K562 (cell line): ENCODE results near the gene PARK7. TPM values are rescaled to one million over a fixed set of nuclear protein-coding genes. Genes with fewer than 3 reads are reported as not detected.

ENCODE experiments used
- ATAC-seq: fragments of 200-7000 bp; cut with Tn5 transposase; 3 replicates; pipeline ENCODE4 v1.9.1; 2020; ENCODE audit warnings: moderate library complexity
- BruUV-seq: library from RNA; stranded (reverse); fragments of 400-500 nt; replicated peaks from 2 replicates; lab custom pipeline; 2021; lab: Mats Ljungman, UMichigan
- CTCF ChIA-PET: fragments of 300-600 bp; formaldehyde crosslinking; extraction: SDS; loops from one replicate; lab custom pipeline; 2021; ENCODE audit warnings: low intra/inter-chr PET ratio; lab: Yijun Ruan, JAX
- POLR2A ChIA-PET: fragments of 300-600, 350-650 bp; sonication (Branson Sonifier 250); formaldehyde crosslinking; extraction: SDS; loops from one replicate; lab custom pipeline; 2021; ENCODE audit warnings: antibody characterized with exemption, inconsistent platforms; lab: Yijun Ruan, JAX
- DNase-seq, 4 experiments: peaks; one replicate each; pipeline versions ENCODE4 v3.0.0 to v3.0.0-alpha.2; 2011 to 2018; ENCODE audit warnings: low spot score in 3 of 4, mixed read lengths in 3 of 4; ENCODE audit errors: extremely low read depth in 1 of 4
- FAIRE-seq: peaks from 2 replicates; lab custom pipeline; 2011; peaks lifted over from hg19 to GRCh38; lab: Jason Lieb, UNC
- H2AFZ ChIP-seq: 2 replicates; pipeline ENCODE4 v1.6.0; 2011; ENCODE audit warnings: low read depth, low read length, control low read depth, inconsistent platforms
- H3K27ac ChIP-seq: fragments of 200-600 bp; 3 replicates; pipeline ENCODE4 v1.8.0; 2011; ENCODE audit warnings: low read depth, mild to moderate bottlenecking, control low read depth, inconsistent platforms, low read length, moderate library complexity, mixed read lengths; ENCODE audit errors: extremely low read depth
- H3K27me3 ChIP-seq, 2 experiments: fragments of 300-600 bp in 1 of 2; 2 replicates in 1 of 2; 3 replicates in 1 of 2; pipeline versions ENCODE4 v1.6.0 to v1.8.0; 2011; ENCODE audit warnings: inconsistent platforms in 2 of 2, low read length in 2 of 2, mild to moderate bottlenecking in 1 of 2, mixed read lengths in 1 of 2, moderate library complexity in 1 of 2; ENCODE audit not compliant: control insufficient read depth in 2 of 2, insufficient read depth in 2 of 2
- H3K36me3 ChIP-seq: fragments of 300-600 bp; 3 replicates; pipeline ENCODE4 v1.8.0; 2011; ENCODE audit warnings: mild to moderate bottlenecking, low read length, inconsistent platforms; ENCODE audit not compliant: control insufficient read depth, insufficient read depth
- H3K4me1 ChIP-seq, 2 experiments: fragments of 200-600 bp in 1 of 2; replicated peaks in 1 of 2; 2 replicates in 1 of 2; 3 replicates in 1 of 2; pipeline versions ENCODE4 v1.5.1 to v1.8.0; 2011; ENCODE audit warnings: inconsistent platforms in 2 of 2, low read length in 2 of 2, mild to moderate bottlenecking in 1 of 2, mixed read lengths in 1 of 2, moderate library complexity in 1 of 2; ENCODE audit not compliant: control insufficient read depth in 2 of 2, insufficient read depth in 2 of 2
- H3K4me2 ChIP-seq: 2 replicates; pipeline ENCODE4 v1.6.1; 2011; ENCODE audit warnings: low read length, control low read depth, inconsistent platforms, mixed read lengths; ENCODE audit not compliant: insufficient read depth
- H3K4me3 ChIP-seq: fragments of 200-600 bp; sonication (generic), shearing (Covaris generic); 2 replicates; pipeline ENCODE4 v1.5.1; 2016; ENCODE audit warnings: control low read depth, inconsistent platforms
- H3K79me2 ChIP-seq: fragments of 200-600 bp; 3 replicates; pipeline ENCODE4 v1.8.0; 2011; ENCODE audit warnings: low read length, inconsistent platforms; ENCODE audit not compliant: control insufficient read depth, insufficient read depth
- H3K9ac ChIP-seq, 2 experiments: 2 replicates each; pipeline versions ENCODE4 v1.6.0 to v1.6.1; 2011; ENCODE audit warnings: low read depth in 2 of 2, low read length in 2 of 2, control low read depth in 1 of 2, inconsistent platforms in 1 of 2, mild to moderate bottlenecking in 1 of 2, mixed read lengths in 1 of 2; ENCODE audit not compliant: insufficient read depth in 1 of 2
- H3K9me1 ChIP-seq: one replicate; pipeline ENCODE4 v1.6.0; 2011; ENCODE audit warnings: inconsistent platforms, mild to moderate bottlenecking, low read length, moderate library complexity; ENCODE audit not compliant: control insufficient read depth, insufficient read depth
- H3K9me3 ChIP-seq: replicated peaks from 2 replicates; pipeline ENCODE4 v1.5.1; 2011; ENCODE audit warnings: low read depth, low read length, inconsistent platforms; ENCODE audit not compliant: control insufficient read depth, insufficient read depth
- H4K20me1 ChIP-seq: replicated peaks from 2 replicates; pipeline ENCODE4 v1.6.1; 2011; ENCODE audit warnings: low read length, inconsistent platforms, mixed read lengths; ENCODE audit not compliant: control insufficient read depth, insufficient read depth
- CHD4 ChIP-seq: fragments of 200-600 bp; sonication (generic); IDR thresholded peaks from 3 replicates; pipeline ENCODE4 v1.6.1; 2012; ENCODE audit warnings: low read depth, mild to moderate bottlenecking, mixed read lengths, low read length, inconsistent platforms; ENCODE audit not compliant: insufficient read depth, insufficient replicate concordance, poor library complexity, severe bottlenecking
- DIDO1 ChIP-seq: fragments of 450-650 bp; IDR thresholded peaks from 2 replicates; pipeline ENCODE4 v1.6.1; 2016; ENCODE audit warnings: low read depth, missing biosample characterization, missing genetic modification characterization
- E2F5 ChIP-seq: sonication (generic); formaldehyde crosslinking; IDR thresholded peaks from 2 replicates; pipeline ENCODE4 v1.8.0; 2022; ENCODE audit warnings: mild to moderate bottlenecking, missing genetic modification reagents
- EP300 ChIP-seq: IDR thresholded peaks from 2 replicates; pipeline ENCODE4 v1.6.1; 2012; ENCODE audit warnings: low read length, improper control_type of control experiment
- ETV6 ChIP-seq, 3 experiments: fragments of 150-350 bp in 1 of 3; sonication (generic) in 1 of 3; formaldehyde crosslinking in 1 of 3; IDR thresholded peaks; 2 replicates each; pipeline versions ENCODE4 v1.6.1 to v1.8.0; 2014 to 2022; ENCODE audit warnings: borderline replicate concordance in 2 of 3, low read depth in 2 of 3, antibody characterized with exemption in 1 of 3, low read length in 1 of 3, mild to moderate bottlenecking in 1 of 3, missing genetic modification reagents in 1 of 3
- NKRF ChIP-seq: fragments of 450-650 bp; IDR thresholded peaks from 2 replicates; pipeline ENCODE4 v1.6.1; 2016; ENCODE audit warnings: borderline replicate concordance
- SMARCA5 ChIP-seq: fragments of 450-650 bp; IDR thresholded peaks from 2 replicates; pipeline ENCODE4 v1.6.1; 2016
- SP2 ChIP-seq: IDR thresholded peaks from 2 replicates; pipeline ENCODE4 v1.6.1; 2011; ENCODE audit warnings: mild to moderate bottlenecking, low read depth, low read length, moderate library complexity; ENCODE audit not compliant: poor library complexity, severe bottlenecking; ENCODE audit errors: extremely low read depth
- TFE3 ChIP-seq: fragments of 450-650 bp; formaldehyde crosslinking; IDR thresholded peaks from 2 replicates; pipeline ENCODE4 v1.4.0; 2020; ENCODE audit warnings: mild to moderate bottlenecking, mixed read lengths
- ZNF592 ChIP-seq: fragments of 450-650 bp; IDR thresholded peaks from 2 replicates; pipeline ENCODE4 v1.6.1; 2017; ENCODE audit warnings: antibody characterized with exemption, mild to moderate bottlenecking
- ZNF668 ChIP-seq: fragments of 250-450 bp; sonication (Bioruptor Pico); IDR thresholded peaks from 2 replicates; pipeline ENCODE4 v1.8.0; 2022; ENCODE audit warnings: mild to moderate bottlenecking, inconsistent platforms
- ZNF77 ChIP-seq: fragments of 250-450 bp; sonication (Bioruptor Pico); IDR thresholded peaks from 2 replicates; pipeline ENCODE4 v1.5.0; 2020
- WGBS: fragments of 100-300 bp; shearing (Covaris generic); methylation state at CpG from one replicate; pipeline ENCODE4 v1.1.6; 2016; ENCODE audit warnings: low coverage, mixed read lengths; ENCODE audit not compliant: insufficient coverage; ENCODE audit errors: missing lambda C conversion rate; 5-methylcytosine and 5-hydroxymethylcytosine counted together
- in situ Hi-C: fragments of 300-500 bp; cut with MboI; formaldehyde crosslinking; loops from 4 replicates; pipeline ENCODE4 v1.15.0; 2018; ENCODE audit warnings: inconsistent platforms, mixed read lengths
- intact Hi-C: fragments of 100-400 bp; cut with micrococcal nuclease; formaldehyde crosslinking; loops from 2 replicates; pipeline ENCODE4 v1.14.2; 2022
- polyA plus RNA-seq, 8 experiments: library from polyadenylated mRNA; depleted of rRNA in 4 of 8; stranded (reverse) in 5 of 8; unstranded in 3 of 8; fragments of >200 nt; fragmentation: Nextera tagmentation in 2 of 8; fragmentation: Illumina TruSeq in 1 of 8; extraction: Ambion mirVana in 2 of 8; extraction: Trizol in 1 of 8; gene quantifications; 2 replicates each; pipeline versions ENCODE4 v1.2.1 to v1.2.3, GENCODE V29; 2011 to 2014; ENCODE audit warnings: inconsistent platforms in 1 of 8, missing spikeins in 1 of 8
- total RNA-seq, 7 experiments: library from RNA; depleted of rRNA in 6 of 7; stranded (reverse); fragments of >200 nt in 6 of 7; fragmentation: Illumina TruSeq in 2 of 7; extraction: Trizol in 2 of 7; gene quantifications; 2 replicates each; pipeline versions ENCODE4 v1.2.1 to v1.2.3, GENCODE V29; 2011 to 2021; ENCODE audit warnings: low replicate concordance in 1 of 7
- TF ChIP-seq, protein P1 (sequence below): sonication (generic); formaldehyde crosslinking; IDR thresholded peaks from 2 replicates; pipeline ENCODE4 v1.9.0; 2022; ENCODE audit warnings: mild to moderate bottlenecking, missing genetic modification reagents

PARK7 gene
- total and polyA plus RNA-seq, 9 of the 15 experiments (the other 6 are each of a cell fraction or from before 2014, with no cell fraction given): 374 to 1,298 (median 484) TPM

DNA sequence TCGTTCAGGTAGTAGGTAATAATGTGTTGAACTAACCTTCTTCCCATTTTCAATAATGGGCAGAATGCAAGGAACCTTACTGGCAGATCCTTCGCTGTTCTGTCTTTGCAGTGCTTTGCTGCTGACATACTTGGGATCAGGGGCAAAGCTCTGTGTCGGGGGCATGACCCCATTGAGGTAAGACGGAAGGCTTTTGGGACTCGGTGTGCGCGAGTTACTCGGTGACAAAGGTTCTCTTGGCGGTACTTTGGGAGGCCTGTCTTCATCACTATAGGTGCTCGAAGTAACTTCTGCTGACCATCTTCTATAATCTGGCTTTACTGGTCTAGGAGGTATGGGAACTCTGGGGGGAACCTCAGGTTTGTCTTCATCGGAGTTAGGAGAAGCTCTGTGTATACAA lies 51.9 kb downstream of the PARK7 start:
- intact Hi-C loops: no loop called here
- H3K27ac ChIP-seq: no peak overlapping the region
- no peak overlapping the region for H2AFZ ChIP-seq
- no peak overlapping the region for H3K9ac ChIP-seq
- no peaks in the 10 kb centered on the region for H3K36me3 ChIP-seq
- ChIA-PET POLR2A (no interaction called here), CTCF (no interaction called here)
- H3K27me3 ChIP-seq: no peaks in the 10 kb centered on the region
- H3K4me2 ChIP-seq: no peak overlapping the region
- no peaks in the 10 kb centered on the region for H3K9me3 ChIP-seq
- ATAC-seq (no peak), FAIRE-seq (no peak), DNase-seq (no peak)
- in situ Hi-C loops: loop anchor here (5.0 to 10.0 kb wide), 2 partner anchors 36 to 349 kb away; no protein-coding TSS in a partner anchor
- no peaks in the 10 kb centered on the region; the same call in 1 of the 2 replicates for H4K20me1 ChIP-seq
- H3K4me1 ChIP-seq: peaks cover 0 to 7% of the 10 kb centered on the region in 2 experiments; a peak in 1 of 5 replicates
- 73% methylated on average over 11 of the region's 11 CpGs for WGBS
- H3K79me2 ChIP-seq: no peaks in the 10 kb centered on the region
- no peak overlapping the region for H3K4me3 ChIP-seq
- no peaks in the 10 kb centered on the region for H3K9me1 ChIP-seq
- no TSS peak for BruUV-seq
- TF ChIP-seq CHD4 (no peak), EP300 (no peak), SMARCA5 (no peak), TFE3 (CRISPR knock-in tag) (no peak), NKRF (no peak), SP2 (no peak), ZNF77 (CRISPR knock-in tag) (no peak), ETV6 (IDR thresholded peaks at IDR 0.05; ENCODE audit: borderline replicate concordance in 1 of 2, low read depth in 2 of 2, low read length in 1 of 2) (no peak), ETV6 (CRISPR knock-in tag; IDR thresholded peaks at IDR 0.05; ENCODE audit: borderline replicate concordance) (no peak), DIDO1 (no peak), E2F5 (CRISPR knock-in tag) (no peak), ZNF668 (no peak), ZNF592 (no peak)
- TF ChIP-seq, protein P1, sequence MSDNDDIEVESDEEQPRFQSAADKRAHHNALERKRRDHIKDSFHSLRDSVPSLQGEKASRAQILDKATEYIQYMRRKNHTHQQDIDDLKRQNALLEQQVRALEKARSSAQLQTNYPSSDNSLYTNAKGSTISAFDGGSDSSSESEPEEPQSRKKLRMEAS (CRISPR knock-in tag): no peak
